Measurements from ENCODE around the gene RANBP1. TPM values are rescaled to one million over a fixed set of nuclear protein-coding genes. Genes with fewer than 3 reads are reported as not detected.

The RANBP1 gene
- total RNA-seq, 1 experiment from 2014 or later = 522 TPM

DNA sequence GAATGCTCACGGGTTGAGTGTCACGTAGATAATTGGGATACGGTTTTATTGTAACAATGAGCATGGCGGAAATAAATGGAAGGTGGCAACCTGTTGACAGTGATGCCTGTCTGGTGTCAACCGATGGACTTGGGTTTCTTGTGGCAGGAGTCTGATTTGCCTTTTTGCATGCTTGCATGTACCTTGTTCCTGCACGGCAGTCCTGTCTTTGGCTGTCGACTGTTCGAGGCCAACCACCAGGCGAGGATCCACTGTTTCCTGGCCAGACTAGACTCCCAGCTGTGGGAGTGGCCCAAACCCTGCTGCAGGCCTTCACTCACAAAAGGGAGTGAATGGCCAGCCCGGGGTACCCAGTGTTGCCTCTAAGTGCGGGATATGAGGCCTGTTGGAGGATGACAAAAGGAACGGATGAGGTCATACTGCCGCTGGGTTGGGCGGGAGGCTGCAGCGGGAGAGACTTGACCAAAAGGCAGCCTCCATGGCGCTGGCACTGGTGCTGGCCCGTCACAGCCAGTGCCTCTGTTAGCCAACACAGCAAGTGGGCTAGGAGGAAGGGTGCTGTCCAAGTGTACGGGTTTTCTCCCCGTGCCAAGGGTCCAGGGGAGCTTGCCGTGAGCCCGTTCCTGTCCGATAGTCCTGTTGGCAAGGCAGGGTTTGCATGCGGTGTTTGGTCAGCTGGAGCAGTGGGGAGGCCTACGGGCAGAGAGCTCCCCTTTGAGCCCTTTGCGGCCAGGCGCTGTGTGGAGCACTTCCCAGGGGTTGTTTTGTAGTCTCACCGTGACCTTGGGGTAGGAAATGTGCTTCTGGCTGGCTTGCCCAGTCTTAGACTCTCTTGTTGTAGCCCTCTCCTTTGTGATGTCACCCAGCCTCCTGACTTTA is 34.9 kb upstream of the RANBP1 start:
- Histone ChIP-seq H4K8ac (replicated peaks; ENCODE audit: insufficient read length, low read depth, low read length) (no peak overlapping the region), H2AK5ac (ENCODE audit: insufficient read length, low read length) (peak overlapping the region; percentile 85), H3K23ac (ENCODE audit: insufficient read length, low read depth, low read length) (no peak overlapping the region), H3K27ac (ENCODE audit: insufficient read length, low read depth, low read length) (peak overlapping the region; percentile 70), H3K9ac (ENCODE audit: extremely low read depth, insufficient read length, low read length) (peak overlapping the region; percentile 99), H4K91ac (ENCODE audit: insufficient read length, low read depth, low read length) (no peak overlapping the region), H3K56ac (ENCODE audit: insufficient read length, low read depth, low read length) (peak overlapping the region; percentile 30), H3K4ac (ENCODE audit: low read depth, low read length) (peak overlapping the region; percentile 19), H4K5ac (ENCODE audit: insufficient read length, low read depth, low read length) (peak overlapping the region; percentile 86), H2BK12ac (ENCODE audit: insufficient read length, low read depth, low read length) (peak overlapping the region; percentile 4), H3T11ph (ENCODE audit: low read length) (no peak overlapping the region), H3K18ac (ENCODE audit: insufficient read length, low read depth, low read length) (peak overlapping the region; percentile 89), H3K14ac (ENCODE audit: insufficient read depth, low read length) (peak overlapping the region; percentile 92), H3K79me1 (ENCODE audit: insufficient read depth, low read depth, low read length, poor library complexity, severe bottlenecking) (peaks cover 17% of the 10 kb centered on the region), H3K23me2 (ENCODE audit: insufficient read length, low read depth, low read length, poor library complexity, severe bottlenecking) (peaks cover 8% of the 10 kb centered on the region), H3K9me3 (ENCODE audit: control insufficient read depth, low read depth, low read length) (no peaks in the 10 kb centered on the region), H3K4me1 (ENCODE audit: insufficient read depth, low read length) (peaks cover 2% of the 10 kb centered on the region; the same call in 1 of the 2 replicates), H3K4me2 (ENCODE audit: insufficient read depth, insufficient read length, low read length) (peak overlapping the region; percentile 100), H2BK5ac (ENCODE audit: insufficient read length, low read length) (no peak overlapping the region), H4K20me1 (ENCODE audit: control insufficient read depth, insufficient read depth, insufficient read length) (peaks cover 6% of the 10 kb centered on the region), H3K79me2 (ENCODE audit: insufficient read depth, low read length) (peaks cover 32% of the 10 kb centered on the region), H3K27me3 (ENCODE audit: insufficient read depth, low read length) (no peaks in the 10 kb centered on the region), H2BK120ac (ENCODE audit: low read depth, low read length, poor library complexity, severe bottlenecking) (peak overlapping the region; percentile 90), H2BK15ac (ENCODE audit: low read depth, low read length) (no peak overlapping the region), H2BK20ac (ENCODE audit: low read depth, low read length, poor library complexity, severe bottlenecking) (no peak overlapping the region), H2AFZ (ENCODE audit: low read length) (no peak overlapping the region)
- Mint-ChIP-seq H3K36me3 (ENCODE audit: insufficient read depth in 1 of 3, low read depth in 3 of 3) (peaks cover 11 to 33% (median 22%) of the 10 kb centered on the region in 3 experiments; a peak in 6 of 7 replicates), H3K27me3 (ENCODE audit: low read depth) (no peaks in the 10 kb centered on the region), H3K27ac (peak overlapping the region; percentile 91 to 98 (median 96)), H3K4me1 (peaks cover 37 to 54% of the 10 kb centered on the region in 2 experiments), H3K9me3 (no peaks in the 10 kb centered on the region), H3K4me3 (peak overlapping the region; percentile 92 to 94)
- TF ChIP-seq, protein P1, sequence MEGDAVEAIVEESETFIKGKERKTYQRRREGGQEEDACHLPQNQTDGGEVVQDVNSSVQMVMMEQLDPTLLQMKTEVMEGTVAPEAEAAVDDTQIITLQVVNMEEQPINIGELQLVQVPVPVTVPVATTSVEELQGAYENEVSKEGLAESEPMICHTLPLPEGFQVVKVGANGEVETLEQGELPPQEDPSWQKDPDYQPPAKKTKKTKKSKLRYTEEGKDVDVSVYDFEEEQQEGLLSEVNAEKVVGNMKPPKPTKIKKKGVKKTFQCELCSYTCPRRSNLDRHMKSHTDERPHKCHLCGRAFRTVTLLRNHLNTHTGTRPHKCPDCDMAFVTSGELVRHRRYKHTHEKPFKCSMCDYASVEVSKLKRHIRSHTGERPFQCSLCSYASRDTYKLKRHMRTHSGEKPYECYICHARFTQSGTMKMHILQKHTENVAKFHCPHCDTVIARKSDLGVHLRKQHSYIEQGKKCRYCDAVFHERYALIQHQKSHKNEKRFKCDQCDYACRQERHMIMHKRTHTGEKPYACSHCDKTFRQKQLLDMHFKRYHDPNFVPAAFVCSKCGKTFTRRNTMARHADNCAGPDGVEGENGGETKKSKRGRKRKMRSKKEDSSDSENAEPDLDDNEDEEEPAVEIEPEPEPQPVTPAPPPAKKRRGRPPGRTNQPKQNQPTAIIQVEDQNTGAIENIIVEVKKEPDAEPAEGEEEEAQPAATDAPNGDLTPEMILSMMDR (conservative IDR thresholded peaks at IDR 0.05) = no peak
- no CpG with 5 or more reads among the region's 27 CpGs for WGBS (ENCODE audit: extremely low coverage, insufficient read length, low lambda C conversion rate)
- DNase-seq = peak; percentile 56

Data from H9 (cell line).